GM13976 (cell line): ENCODE data around the gene PLCB1.

Source experiments
- DNase-seq: peaks from one replicate; pipeline ENCODE4 v3.0.0; 2012; ENCODE audit warnings: low spot score
- in situ Hi-C: fragments of 300-500 bp; cut with MboI; formaldehyde crosslinking; loops from one replicate; pipeline ENCODE4 v1.12.0; 2022; ENCODE audit warnings: low sequenced_read_pairs, mixed read lengths, inconsistent platforms; ENCODE audit not compliant: unreplicated experiment
- TF ChIP-seq, protein P1 (sequence below): IDR thresholded peaks from 2 replicates; pipeline ENCODE4 v1.5.1; 2012; ENCODE audit warnings: borderline replicate concordance, mild to moderate bottlenecking; ENCODE audit not compliant: insufficient read depth; ENCODE audit errors: extremely low read depth, missing control alignments, control extremely low read depth

Gene PLCB1

DNA sequence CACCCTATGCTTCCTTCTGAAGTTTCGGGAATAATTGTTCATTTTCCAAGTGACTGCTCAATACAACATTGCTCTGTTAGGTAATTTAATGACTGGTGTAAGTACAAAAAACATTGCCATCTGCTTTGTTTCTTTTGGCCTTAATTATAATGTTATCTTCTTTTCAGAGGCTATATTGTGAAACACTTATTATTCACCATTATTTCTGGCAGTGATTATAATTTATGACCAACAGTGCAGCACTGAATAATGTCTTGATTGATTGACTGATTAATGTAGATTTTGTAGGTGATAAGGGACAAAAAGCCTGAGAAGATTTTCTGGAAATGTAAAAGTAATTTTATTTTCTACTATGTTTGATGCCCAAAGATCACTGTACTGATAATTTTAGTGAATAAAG is 377.7 kb downstream of the PLCB1 start:
- TF ChIP-seq, protein P1, sequence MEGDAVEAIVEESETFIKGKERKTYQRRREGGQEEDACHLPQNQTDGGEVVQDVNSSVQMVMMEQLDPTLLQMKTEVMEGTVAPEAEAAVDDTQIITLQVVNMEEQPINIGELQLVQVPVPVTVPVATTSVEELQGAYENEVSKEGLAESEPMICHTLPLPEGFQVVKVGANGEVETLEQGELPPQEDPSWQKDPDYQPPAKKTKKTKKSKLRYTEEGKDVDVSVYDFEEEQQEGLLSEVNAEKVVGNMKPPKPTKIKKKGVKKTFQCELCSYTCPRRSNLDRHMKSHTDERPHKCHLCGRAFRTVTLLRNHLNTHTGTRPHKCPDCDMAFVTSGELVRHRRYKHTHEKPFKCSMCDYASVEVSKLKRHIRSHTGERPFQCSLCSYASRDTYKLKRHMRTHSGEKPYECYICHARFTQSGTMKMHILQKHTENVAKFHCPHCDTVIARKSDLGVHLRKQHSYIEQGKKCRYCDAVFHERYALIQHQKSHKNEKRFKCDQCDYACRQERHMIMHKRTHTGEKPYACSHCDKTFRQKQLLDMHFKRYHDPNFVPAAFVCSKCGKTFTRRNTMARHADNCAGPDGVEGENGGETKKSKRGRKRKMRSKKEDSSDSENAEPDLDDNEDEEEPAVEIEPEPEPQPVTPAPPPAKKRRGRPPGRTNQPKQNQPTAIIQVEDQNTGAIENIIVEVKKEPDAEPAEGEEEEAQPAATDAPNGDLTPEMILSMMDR: no peak
- DNase-seq: no peak
- in situ Hi-C loops: no loop called here

DNA sequence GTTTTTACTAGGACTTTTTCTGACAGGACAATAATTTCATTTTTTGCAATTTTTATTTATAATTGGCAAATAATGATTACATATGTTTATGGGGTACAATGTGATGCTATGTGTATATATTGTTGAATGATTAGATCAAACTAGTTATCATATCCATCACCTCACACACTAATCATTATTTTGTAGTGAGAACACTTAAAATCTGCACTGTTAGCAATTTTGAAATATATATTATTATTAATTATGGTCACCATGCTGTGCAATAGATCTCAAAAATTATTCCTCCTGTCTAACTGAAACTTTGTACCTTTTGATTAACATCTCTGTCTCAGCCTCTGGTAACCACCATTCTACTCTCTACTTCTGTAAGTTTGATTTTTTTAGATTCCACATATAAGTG is 378.7 kb downstream of the PLCB1 start:
- TF ChIP-seq, protein P1: no peak
- in situ Hi-C loops: no loop called here
- DNase-seq: no peak

DNA sequence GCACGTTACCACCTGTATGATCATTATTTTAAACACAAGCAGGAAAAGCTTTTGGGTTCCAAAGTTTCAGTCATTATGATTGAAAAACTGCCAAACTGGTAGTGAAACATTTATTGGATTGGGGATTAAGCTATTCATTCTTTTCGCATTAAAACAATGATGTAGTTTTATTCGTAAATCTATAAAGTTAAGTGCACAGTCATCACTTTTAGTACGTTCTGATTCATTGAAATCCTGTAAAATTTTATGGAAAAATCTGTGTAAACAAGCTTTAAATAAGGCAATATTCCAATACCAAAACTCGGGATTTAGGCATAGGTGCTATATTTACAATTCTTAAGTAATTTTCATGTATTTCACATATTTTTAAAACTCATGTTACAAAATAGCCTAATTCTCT is 379.9 kb downstream of the PLCB1 start:
- TF ChIP-seq, protein P1: no peak
- in situ Hi-C loops: no loop called here
- no peak for DNase-seq

DNA sequence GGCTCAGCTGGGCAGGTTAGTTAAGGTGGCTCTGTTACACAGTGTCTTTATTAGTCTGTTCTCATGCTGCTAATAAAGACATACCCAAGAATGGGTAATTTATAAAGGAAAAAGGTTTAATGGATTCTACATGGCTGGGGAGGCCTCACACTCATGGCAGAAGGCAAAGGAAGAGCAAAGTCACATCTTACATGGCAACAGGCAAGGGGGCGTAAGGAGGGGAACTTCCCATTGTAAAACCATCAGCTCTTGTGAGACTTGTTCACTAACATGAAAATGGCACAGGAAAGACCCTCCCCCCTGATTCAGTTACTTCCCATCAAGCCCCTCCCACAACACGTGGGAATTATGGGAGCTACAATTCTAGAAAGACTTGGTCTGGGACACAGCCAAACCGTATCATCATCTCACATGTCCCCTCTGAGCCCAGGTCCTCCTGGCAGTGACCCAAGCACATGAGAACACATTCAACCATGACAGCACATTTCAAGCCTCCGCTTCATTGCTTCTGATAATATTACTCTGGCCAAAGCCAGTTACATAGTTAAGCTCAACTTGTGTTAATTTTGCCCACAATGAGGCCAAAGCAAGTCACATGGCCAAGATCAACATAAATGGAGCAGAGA is 383.9 kb downstream of the PLCB1 start:
- DNase-seq: no peak
- TF ChIP-seq, protein P1: no peak
- in situ Hi-C loops: no loop called here

DNA sequence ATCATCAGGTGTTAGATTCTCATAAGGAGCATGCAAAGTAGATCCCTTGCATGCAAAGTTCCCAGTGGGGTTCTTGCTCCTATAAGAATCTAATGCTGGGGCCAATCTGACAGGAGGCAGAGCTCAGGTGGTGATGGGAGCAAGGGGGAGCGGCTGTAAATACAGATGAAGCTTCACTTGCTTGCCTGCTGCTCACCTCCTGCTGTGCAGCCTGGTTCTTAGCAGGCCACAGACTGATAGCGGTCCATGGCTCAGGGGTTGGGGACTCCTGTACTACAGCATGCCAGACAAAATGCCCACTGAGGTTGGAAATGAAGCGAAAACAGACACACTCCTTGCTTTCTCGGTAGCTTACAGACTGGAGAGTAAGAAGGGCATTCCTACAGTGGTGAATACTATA is 386.8 kb downstream of the PLCB1 start:
- DNase-seq: no peak
- in situ Hi-C loops: no loop called here
- TF ChIP-seq, protein P1: no peak

DNA sequence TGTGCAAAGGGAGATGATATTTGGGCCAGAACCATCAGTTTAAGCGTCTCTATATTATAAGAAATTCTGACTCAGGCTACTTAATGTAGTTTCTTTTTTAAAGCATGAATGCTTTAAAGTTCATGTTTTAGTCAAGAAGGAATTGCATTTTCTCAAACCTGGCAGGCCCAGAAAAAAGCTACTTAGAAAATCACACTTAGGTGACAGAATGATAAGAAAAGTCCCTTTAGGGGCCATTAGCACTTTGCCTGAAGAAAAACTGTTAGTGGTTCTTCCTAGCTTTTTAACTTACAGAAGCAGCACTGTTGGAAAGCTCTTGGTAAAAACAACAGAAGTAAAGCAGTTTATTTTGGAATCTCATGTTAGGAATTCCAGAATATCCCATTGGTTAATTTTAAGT is 387.8 kb downstream of the PLCB1 start:
- TF ChIP-seq, protein P1: no peak
- no peak for DNase-seq
- in situ Hi-C loops: no loop called here
